ENCODE data around the gene CSTPP1. TPM values are rescaled to one million over a fixed set of nuclear protein-coding genes. Genes with fewer than 3 reads are reported as not detected.
A peak's percentile ranks its signal among the peaks of the same experiment; 100 is the strongest.

The CSTPP1 gene
- total and polyA plus RNA-seq, 2 donors (not counting 1 experiment from before 2014, with no cell fraction given) = 15.5 to 34.1 TPM

- TF ChIP-seq, protein P1, sequence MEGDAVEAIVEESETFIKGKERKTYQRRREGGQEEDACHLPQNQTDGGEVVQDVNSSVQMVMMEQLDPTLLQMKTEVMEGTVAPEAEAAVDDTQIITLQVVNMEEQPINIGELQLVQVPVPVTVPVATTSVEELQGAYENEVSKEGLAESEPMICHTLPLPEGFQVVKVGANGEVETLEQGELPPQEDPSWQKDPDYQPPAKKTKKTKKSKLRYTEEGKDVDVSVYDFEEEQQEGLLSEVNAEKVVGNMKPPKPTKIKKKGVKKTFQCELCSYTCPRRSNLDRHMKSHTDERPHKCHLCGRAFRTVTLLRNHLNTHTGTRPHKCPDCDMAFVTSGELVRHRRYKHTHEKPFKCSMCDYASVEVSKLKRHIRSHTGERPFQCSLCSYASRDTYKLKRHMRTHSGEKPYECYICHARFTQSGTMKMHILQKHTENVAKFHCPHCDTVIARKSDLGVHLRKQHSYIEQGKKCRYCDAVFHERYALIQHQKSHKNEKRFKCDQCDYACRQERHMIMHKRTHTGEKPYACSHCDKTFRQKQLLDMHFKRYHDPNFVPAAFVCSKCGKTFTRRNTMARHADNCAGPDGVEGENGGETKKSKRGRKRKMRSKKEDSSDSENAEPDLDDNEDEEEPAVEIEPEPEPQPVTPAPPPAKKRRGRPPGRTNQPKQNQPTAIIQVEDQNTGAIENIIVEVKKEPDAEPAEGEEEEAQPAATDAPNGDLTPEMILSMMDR (conservative IDR thresholded peaks at IDR 0.05 in 1 of 2, IDR thresholded peaks at IDR 0.05 in 1 of 2; ENCODE audit: low read depth in 1 of 2, low read length in 2 of 2) = no peak
- TF ChIP-seq EZH2 (IDR thresholded peaks at IDR 0.05; ENCODE audit: low read length, missing control alignments) = no peak
- H3K9me3 ChIP-seq (ENCODE audit: control insufficient read depth, insufficient read depth, low read depth, low read length) = no peaks in the 10 kb centered on the region
- no peaks in the 10 kb centered on the region for H4K20me1 ChIP-seq (ENCODE audit: control insufficient read depth, extremely low read depth, insufficient read depth, low read length)
- H3K4me2 ChIP-seq (ENCODE audit: extremely low read depth, insufficient read depth, low read length) = peak overlapping the region; percentile 92
- peak overlapping the region; percentile 42 to 77 (median 46) for H3K4me3 ChIP-seq (replicated peaks in 1 of 4; ENCODE audit: control extremely low read depth in 1 of 4, insufficient read depth in 1 of 4, low read depth in 3 of 4, low read length in 4 of 4)
- peak overlapping the region; percentile 43 for H3K9ac ChIP-seq (ENCODE audit: insufficient read depth, low read length)
- DNase-seq (ENCODE audit: low read depth in 2 of 2) = no peak
- H3K27ac ChIP-seq (ENCODE audit: insufficient read depth, low read length) = no peak overlapping the region
- H3K27me3 ChIP-seq (ENCODE audit: control insufficient read depth, insufficient read depth, low read length) = no peaks in the 10 kb centered on the region
- peaks cover 16% of the 10 kb centered on the region for H3K4me1 ChIP-seq (ENCODE audit: control insufficient read depth, extremely low read depth, insufficient read depth, low read length)
- H3K79me2 ChIP-seq (ENCODE audit: control insufficient read depth, insufficient read depth, low read length) = no peaks in the 10 kb centered on the region
- no peak overlapping the region for H2AFZ ChIP-seq (ENCODE audit: low read length)
- H3K36me3 ChIP-seq (ENCODE audit: control insufficient read depth, insufficient read depth, low read length) = no peaks in the 10 kb centered on the region
Observed at GRCh38 chr11:46917762-46918082, 18.8 kb upstream of the CSTPP1 start.

GRCh38 chr11:46918083-46918787 lies 18.3 kb upstream of the CSTPP1 start, which contains the start of gene LRP4:
TSS of gene LRP4 (minus strand) at chr11:46918550. CDS start at chr11:46918379, 171 bp downstream.
- Histone ChIP-seq H3K4me1 (ENCODE audit: control insufficient read depth, extremely low read depth, insufficient read depth, low read length) (peaks cover 16% of the 10 kb centered on the region), H3K9ac (ENCODE audit: insufficient read depth, low read length) (peak within 1 kb of the TSS; percentile 43), H3K27ac (ENCODE audit: insufficient read depth, low read length) (no peak within 1 kb of the TSS), H3K27me3 (ENCODE audit: control insufficient read depth, insufficient read depth, low read length) (no peaks in the 10 kb centered on the region), H3K4me3 (replicated peaks in 1 of 4; ENCODE audit: control extremely low read depth in 1 of 4, insufficient read depth in 1 of 4, low read depth in 3 of 4, low read length in 4 of 4) (peak within 1 kb of the TSS; percentile 42 to 77 (median 46)), H3K36me3 (ENCODE audit: control insufficient read depth, insufficient read depth, low read length) (no peaks in the 10 kb centered on the region), H2AFZ (ENCODE audit: low read length) (peak within 1 kb of the TSS; percentile 73), H3K4me2 (ENCODE audit: extremely low read depth, insufficient read depth, low read length) (peak within 1 kb of the TSS; percentile 92), H3K9me3 (ENCODE audit: control insufficient read depth, insufficient read depth, low read depth, low read length) (no peaks in the 10 kb centered on the region), H4K20me1 (ENCODE audit: control insufficient read depth, extremely low read depth, insufficient read depth, low read length) (no peaks in the 10 kb centered on the region), H3K79me2 (ENCODE audit: control insufficient read depth, insufficient read depth, low read length) (no peaks in the 10 kb centered on the region)
- DNase-seq (ENCODE audit: low read depth in 2 of 2) = peak; percentile 21 to 24
- TF ChIP-seq, protein P1 (conservative IDR thresholded peaks at IDR 0.05 in 1 of 2, IDR thresholded peaks at IDR 0.05 in 1 of 2; ENCODE audit: low read depth in 1 of 2, low read length in 2 of 2) = no peak
- no peak for TF ChIP-seq EZH2 (IDR thresholded peaks at IDR 0.05; ENCODE audit: low read length, missing control alignments)

GRCh38 chr11:46918788-46919513 lies 17.6 kb upstream of the CSTPP1 start:
- no peaks in the 10 kb centered on the region for H4K20me1 ChIP-seq (ENCODE audit: control insufficient read depth, extremely low read depth, insufficient read depth, low read length)
- H3K36me3 ChIP-seq (ENCODE audit: control insufficient read depth, insufficient read depth, low read length) = no peaks in the 10 kb centered on the region
- peaks cover 16% of the 10 kb centered on the region for H3K4me1 ChIP-seq (ENCODE audit: control insufficient read depth, extremely low read depth, insufficient read depth, low read length)
- no peak overlapping the region for H3K27ac ChIP-seq (ENCODE audit: insufficient read depth, low read length)
- H2AFZ ChIP-seq (ENCODE audit: low read length) = no peak overlapping the region
- H3K79me2 ChIP-seq (ENCODE audit: control insufficient read depth, insufficient read depth, low read length) = no peaks in the 10 kb centered on the region
- peak overlapping the region in 3 of 4 experiments; percentile 14 to 44 (median 42) for H3K4me3 ChIP-seq (replicated peaks in 1 of 4; ENCODE audit: control extremely low read depth in 1 of 4, insufficient read depth in 1 of 4, low read depth in 3 of 4, low read length in 4 of 4)
- no peak for DNase-seq (ENCODE audit: low read depth in 2 of 2)
- no peak overlapping the region for H3K9ac ChIP-seq (ENCODE audit: insufficient read depth, low read length)
- TF ChIP-seq, protein P1 (conservative IDR thresholded peaks at IDR 0.05 in 1 of 2, IDR thresholded peaks at IDR 0.05 in 1 of 2; ENCODE audit: low read depth in 1 of 2, low read length in 2 of 2) = no peak
- no peak for TF ChIP-seq EZH2 (IDR thresholded peaks at IDR 0.05; ENCODE audit: low read length, missing control alignments)
- peak overlapping the region; percentile 41 for H3K4me2 ChIP-seq (ENCODE audit: extremely low read depth, insufficient read depth, low read length)
- H3K9me3 ChIP-seq (ENCODE audit: control insufficient read depth, insufficient read depth, low read depth, low read length) = no peaks in the 10 kb centered on the region
- H3K27me3 ChIP-seq (ENCODE audit: control insufficient read depth, insufficient read depth, low read length) = no peaks in the 10 kb centered on the region
